Measurements from ENCODE around the gene AGAP1.

Gene AGAP1

DNA sequence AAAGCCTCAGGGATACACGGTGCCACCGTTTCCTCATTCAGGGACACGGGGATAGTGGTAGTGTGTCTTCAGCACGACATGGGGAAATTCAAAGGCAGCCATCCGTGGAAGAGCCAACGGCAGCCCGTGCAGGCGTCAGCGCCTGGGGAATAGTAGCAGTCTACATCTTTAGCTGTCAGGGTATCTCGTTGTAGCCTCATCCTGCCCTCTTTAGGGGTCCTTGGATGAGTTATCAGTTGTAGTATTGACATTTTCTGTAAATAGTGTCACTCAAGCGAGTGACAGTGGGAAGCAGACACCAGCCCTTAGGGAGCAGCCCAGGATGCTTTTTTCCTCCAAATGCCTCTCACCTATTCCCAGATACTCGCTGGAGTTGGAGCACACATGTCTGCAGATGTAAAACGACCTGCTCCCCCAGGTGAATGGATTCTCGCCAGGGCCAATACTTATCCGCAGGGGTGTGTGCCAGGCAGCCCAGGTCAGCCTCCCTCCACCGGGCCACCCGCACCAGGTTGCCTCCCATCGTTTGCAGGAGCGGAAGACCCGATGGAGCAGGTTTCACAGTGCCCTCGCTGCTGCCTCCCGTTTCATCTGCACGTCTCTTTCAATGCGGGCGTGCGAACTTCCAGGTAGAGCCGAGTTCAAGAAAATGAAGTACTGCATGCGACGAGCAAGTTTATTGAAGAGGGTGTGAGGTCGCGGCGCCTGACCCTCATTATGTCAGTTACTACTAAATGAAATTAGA is 41.0 kb downstream of the AGAP1 start:
- DNase-seq, result no peak

DNA sequence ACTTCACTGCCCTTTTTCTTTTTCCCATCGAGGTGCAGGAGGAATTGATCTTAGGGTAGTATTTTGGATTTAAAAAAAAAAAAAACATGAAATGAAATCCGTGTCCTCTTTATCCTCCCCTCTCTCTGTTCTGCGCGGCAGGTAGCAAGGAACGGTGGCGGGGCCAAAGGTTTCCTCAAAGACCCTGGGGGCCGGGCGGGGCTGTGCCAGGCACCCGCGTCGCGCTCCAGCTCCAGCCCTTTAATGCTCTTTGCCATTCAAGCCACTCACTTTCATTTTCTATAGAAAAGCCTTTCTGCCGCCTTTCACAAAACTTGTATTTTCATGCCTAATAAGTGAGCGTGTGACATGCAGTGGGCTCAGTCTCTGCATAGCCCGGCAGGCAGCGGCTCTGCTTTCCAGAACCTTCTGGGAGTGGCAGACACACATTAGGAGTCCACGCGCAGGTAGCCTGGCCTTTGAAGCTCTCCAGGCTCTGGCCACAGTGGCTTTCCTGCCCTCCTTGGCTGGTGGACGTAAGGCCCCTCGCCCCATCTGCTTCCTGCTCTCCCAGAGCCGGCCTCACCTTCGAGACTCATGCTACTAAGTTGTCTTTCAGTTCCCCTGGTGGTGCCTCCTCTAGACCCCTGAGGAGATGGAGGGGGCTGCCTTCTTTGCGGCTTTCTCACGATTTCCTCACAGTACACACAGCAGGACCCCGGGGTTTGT is 41.7 kb downstream of the AGAP1 start:
- no peak for DNase-seq

- no peak for DNase-seq
Measured at GRCh38 chr2:235536711-235537110, 42.9 kb downstream of the AGAP1 start.

GRCh38 chr2:235537186-235537585 is 43.3 kb downstream of the AGAP1 start:
- no peak for DNase-seq

DNA sequence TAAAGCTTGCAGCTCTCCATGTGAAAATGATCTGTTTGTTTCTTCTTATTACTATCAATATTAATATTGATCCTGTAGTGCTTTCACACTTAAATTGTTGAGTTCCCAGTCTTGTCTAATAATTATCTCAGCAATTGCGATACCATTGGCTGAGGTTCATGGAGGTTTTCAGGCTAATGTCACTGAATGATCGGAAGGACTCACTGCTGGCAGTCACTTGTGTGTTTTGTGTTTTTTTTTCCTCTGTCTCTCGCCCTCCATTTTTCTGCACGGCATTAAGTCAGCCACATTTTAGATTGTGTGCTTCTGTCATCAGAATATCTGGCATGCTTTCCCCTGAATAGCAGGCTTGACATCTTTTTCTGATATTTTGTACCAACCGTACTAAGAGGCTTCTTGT is 43.7 kb downstream of the AGAP1 start:
- no peak for DNase-seq

GRCh38 chr2:235538144-235538639 is 44.3 kb downstream of the AGAP1 start:
- no peak for DNase-seq

- no peak for DNase-seq
Measured at GRCh38 chr2:235538981-235539380, 45.1 kb downstream of the AGAP1 start.

- no peak for DNase-seq
Measured at GRCh38 chr2:235539773-235540172, 45.9 kb downstream of the AGAP1 start.

- DNase-seq, result no peak
Measured at GRCh38 chr2:235541016-235541415, 47.2 kb downstream of the AGAP1 start.

GRCh38 chr2:235541838-235542549 is 48.2 kb downstream of the AGAP1 start:
- no peak for DNase-seq

GRCh38 chr2:235542733-235543127 is 48.9 kb downstream of the AGAP1 start:
- no peak for DNase-seq

DNA sequence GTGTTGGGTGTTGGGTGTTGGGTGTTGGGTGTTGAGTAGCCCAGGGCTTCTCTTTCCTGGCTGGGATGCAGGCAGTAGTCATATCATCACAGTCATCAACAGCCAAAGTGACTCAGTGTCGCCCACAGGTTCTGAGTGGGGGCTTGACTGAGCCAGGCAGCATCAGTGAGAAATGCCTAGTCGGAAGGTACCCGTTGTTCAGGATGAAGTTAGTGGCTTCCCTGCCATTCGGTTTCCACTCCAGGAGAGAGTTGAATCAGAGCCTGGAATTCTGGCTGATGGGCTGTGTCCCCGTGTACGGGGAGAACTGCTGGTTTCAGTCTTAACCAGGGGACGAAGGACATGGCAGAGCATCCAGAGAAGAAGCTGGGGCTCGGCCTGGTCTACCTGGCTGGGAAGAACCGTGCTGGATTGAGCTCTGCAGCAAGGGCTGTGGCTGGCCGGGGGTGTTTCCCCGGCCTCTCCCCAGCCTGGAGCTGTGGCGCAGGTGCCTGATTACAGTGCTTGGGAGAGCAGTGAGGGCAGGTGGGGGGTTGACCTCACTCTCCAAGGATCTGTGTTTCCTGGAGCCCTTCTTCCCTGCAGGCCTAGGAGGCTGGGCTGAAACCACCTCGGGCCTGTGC is 49.4 kb downstream of the AGAP1 start:
- DNase-seq, result no peak

DNA sequence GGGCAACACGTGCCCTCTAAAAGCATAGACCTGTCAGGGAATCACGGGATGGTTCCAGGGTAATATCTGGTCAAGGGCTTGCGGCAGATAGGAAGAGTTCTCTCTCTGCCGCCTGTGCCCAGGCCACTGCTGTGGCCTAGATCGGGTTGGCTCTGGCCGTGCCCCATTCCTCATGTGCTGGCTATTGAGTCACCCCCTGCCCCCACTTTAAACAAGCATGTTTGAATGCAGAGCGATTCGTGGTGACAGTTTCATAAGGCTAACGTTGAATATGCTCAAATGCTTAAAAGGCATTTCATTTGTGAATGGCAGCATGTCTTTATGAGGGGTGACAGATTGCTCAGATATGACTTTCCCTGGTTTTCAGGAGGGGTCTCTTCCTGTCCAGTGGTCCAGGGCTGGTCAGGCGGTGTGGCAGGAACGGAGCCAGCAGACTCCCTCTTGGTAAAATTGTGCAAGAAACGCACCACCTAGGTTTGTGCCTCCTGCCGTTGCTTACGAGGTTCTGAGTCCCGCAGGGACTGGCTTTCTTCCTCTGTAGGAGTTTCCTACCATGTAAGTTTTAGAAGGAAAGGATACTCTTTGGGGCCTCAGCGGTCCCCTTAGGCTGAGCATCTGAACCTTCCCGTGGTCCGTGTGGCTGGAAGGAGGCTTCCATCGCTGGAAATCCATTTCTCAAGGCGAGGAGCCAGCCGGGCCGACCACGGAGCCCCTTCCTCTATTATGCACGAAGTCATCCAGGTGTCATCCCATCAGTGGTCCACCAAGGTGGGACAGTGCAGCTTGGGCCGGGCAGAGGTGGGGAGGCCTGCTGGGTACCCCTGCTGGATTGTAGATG is 50.2 kb downstream of the AGAP1 start:
- DNase-seq, result no peak

GRCh38 chr2:235544689-235544969 is 50.8 kb downstream of the AGAP1 start:
- no peak for DNase-seq

DNA sequence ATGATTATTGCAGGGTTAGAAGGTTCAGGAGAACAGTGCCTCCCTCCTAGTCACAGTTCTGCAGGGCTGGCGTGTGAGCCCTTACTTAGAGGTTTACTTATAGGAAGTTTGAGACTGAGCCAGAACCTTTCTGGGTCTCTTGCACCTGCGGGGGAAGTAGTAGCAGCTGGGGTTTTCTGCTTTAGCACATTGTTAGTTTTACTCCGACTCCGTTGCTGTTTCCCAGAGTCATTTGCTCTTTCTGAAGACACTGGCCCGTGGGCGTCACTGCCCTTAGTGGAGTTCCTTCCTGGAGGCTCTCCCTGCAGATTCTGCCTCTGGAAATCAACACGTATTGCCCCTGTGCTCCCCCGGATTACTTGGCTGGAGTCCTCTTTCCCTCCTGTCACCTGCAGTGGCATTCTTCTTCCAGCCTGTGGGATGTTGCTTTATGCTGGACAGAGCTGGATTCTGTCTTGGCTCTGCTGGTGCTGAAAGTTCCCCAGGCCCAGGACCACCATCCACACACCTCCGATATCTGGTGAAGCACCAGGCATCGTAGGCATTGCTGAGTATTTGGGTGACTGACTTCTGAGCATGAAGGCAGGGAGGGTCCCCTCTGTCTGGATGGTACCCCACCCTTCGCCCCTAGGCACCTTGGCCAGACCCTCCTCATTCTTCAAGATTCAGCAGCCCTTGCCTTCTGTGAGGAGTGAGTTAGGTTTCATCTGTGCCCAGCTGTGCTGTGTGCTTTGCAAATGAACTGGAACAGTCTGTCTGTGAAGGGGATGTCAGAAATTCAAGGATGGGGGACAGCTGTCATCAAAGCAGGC is 51.7 kb downstream of the AGAP1 start:
- no peak for DNase-seq

DNA sequence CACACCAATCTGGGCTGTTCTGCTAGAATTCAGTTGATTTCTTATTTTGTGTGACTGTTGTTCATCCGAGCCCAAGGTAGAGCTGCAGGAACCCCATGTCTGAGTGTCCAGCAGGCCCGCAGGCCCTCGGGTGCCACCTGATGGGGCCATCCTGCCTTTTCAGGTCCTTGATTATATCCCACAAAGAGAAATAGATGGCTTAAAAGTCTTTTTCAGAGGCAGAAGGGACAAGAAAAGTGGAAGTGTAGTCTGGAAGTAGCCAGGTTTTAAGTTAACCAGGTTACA is 52.2 kb downstream of the AGAP1 start:
- no peak for DNase-seq

DNA sequence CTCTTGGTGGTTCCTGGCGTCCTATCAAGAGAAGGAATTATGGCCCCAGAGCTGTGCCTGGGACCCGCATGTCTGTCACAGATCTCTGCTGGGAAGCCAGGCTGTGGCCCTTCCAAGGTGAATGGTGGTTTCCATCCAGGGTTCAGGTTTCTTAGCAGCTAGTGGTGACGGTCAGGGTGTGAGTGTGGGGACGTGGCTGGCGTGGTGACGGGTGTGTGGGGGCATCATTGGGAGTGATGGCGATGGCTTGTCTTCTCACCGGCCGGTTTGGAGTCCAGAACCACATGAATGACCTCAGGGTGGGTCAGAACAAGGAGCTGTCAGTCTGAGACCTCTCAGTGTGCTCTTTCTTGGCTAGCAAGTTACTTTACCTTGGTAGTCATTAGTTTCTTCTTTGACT is 52.6 kb downstream of the AGAP1 start:
- DNase-seq, result no peak

- no peak for DNase-seq
Measured at GRCh38 chr2:235549735-235550377, 56.0 kb downstream of the AGAP1 start.

- DNase-seq, result no peak
Measured at GRCh38 chr2:235550378-235550760, 56.5 kb downstream of the AGAP1 start.

- no peak for DNase-seq
Measured at GRCh38 chr2:235550946-235551345, 57.1 kb downstream of the AGAP1 start.

- no peak for DNase-seq
Measured at GRCh38 chr2:235551965-235552364, 58.1 kb downstream of the AGAP1 start.

DNA sequence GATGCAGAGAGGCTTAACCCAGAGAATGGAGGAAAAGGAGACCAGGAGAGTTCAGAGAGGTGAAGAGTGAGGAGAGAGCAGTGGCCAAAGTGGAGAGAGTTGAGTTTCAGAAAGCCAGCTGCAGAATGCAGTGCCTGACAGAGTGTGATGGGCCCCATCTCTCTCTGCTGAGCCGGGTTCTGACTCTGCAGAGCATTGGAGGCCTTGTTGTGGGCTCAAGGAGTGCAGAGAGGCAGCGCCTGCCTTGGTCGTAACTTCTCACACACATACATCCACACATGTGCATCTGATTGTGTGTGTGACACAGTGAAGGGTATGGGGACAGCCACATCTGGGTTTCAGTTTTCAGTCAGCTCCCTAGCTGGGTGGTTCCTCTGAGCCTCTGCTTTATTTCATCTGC is 58.8 kb downstream of the AGAP1 start:
- DNase-seq, result no peak

Data from stimulated activated naive CD4-positive, alpha-beta T cell (primary cell).